Right atrium auricular region (tissue), 2 donors: Measurements from ENCODE around the gene FAM13A. TPM values are rescaled to one million over a fixed set of nuclear protein-coding genes. Genes with fewer than 3 reads are reported as not detected.
"Not testable (repeated sequence)": the region's sequence is repeated elsewhere in the genome, so short reads cannot be mapped to it uniquely, and the experiment has no call there.

Experiments
- DNase-seq: peaks from one replicate; pipeline ENCODE4 v3.0.0-alpha.2; 2019; ENCODE audit warnings: low spot score
- H3K27ac ChIP-seq, 2 donors: fragments of 200-600 bp; sonication (generic); 1 replicate in 1 of 2; 2 replicates in 1 of 2; pipeline ENCODE4 v1.5.1; 2016 to 2019
- H3K27me3 ChIP-seq, 2 donors: fragments of 200-600 bp; sonication (generic); one replicate each; pipeline versions ENCODE4 v1.5.1 to v1.6.0; 2017 to 2019
- H3K36me3 ChIP-seq: fragments of 200-600 bp; sonication (generic); one replicate; pipeline ENCODE4 v1.5.1; 2016
- H3K4me1 ChIP-seq, 2 donors: fragments of 200-600 bp; sonication (generic); one replicate each; pipeline versions ENCODE4 v1.5.1 to v1.6.0; 2017 to 2019
- H3K4me3 ChIP-seq, 2 donors: fragments of 200-600 bp; sonication (generic); 1 replicate in 1 of 2; 2 replicates in 1 of 2; pipeline ENCODE4 v1.5.1; 2017 to 2019; ENCODE audit warnings: mild to moderate bottlenecking in 1 of 2, moderate library complexity in 1 of 2
- H3K9me3 ChIP-seq, 2 donors: fragments of 200-600 bp; sonication (generic); one replicate each; pipeline ENCODE4 v1.5.1; 2019
- CTCF ChIP-seq, 2 donors: fragments of 200-600 bp; sonication (generic); IDR thresholded peaks; one replicate each; pipeline ENCODE4 v1.5.1; 2019; ENCODE audit warnings: antibody characterized with exemption in 2 of 2
- total RNA-seq, 2 donors: library from RNA; depleted of rRNA; stranded (reverse); fragments of >200 nt; gene quantifications; one replicate each; pipeline ENCODE4 v1.1.0, GENCODE V29; 2016

Gene FAM13A
- total RNA-seq, 2 donors from 2014 or later, result 8.1 to 13.6 TPM

GRCh38 chr4:89069481-89069880, 12.5 kb upstream of the FAM13A start:
- no peak for DNase-seq
- H3K4me3 ChIP-seq, result no peak overlapping the region
- no peak overlapping the region for H3K27ac ChIP-seq
- H3K4me1 ChIP-seq, result no peaks in the 10 kb centered on the region
- TF ChIP-seq CTCF (IDR thresholded peaks at IDR 0.05), result no peak
- H3K9me3 ChIP-seq, result no peaks in the 10 kb centered on the region
- H3K27me3 ChIP-seq, result no peaks in the 10 kb centered on the region
- H3K36me3 ChIP-seq, result no peaks in the 10 kb centered on the region

GRCh38 chr4:89067417-89067816, 10.4 kb upstream of the FAM13A start:
- no peaks in the 10 kb centered on the region for H3K27me3 ChIP-seq
- no peak overlapping the region for H3K27ac ChIP-seq
- H3K4me1 ChIP-seq, result no peaks in the 10 kb centered on the region
- H3K9me3 ChIP-seq, result no peaks in the 10 kb centered on the region
- H3K4me3 ChIP-seq, result no peak overlapping the region
- H3K36me3 ChIP-seq, result no peaks in the 10 kb centered on the region
- no peak for TF ChIP-seq CTCF (IDR thresholded peaks at IDR 0.05)
- DNase-seq, result no peak

GRCh38 chr4:89064848-89065247, 7.9 kb upstream of the FAM13A start:
- Histone ChIP-seq H3K4me3 (no peak overlapping the region), H3K9me3 (no peaks in the 10 kb centered on the region), H3K36me3 (no peaks in the 10 kb centered on the region), H3K27ac (no peak overlapping the region), H3K4me1 (no peaks in the 10 kb centered on the region), H3K27me3 (no peaks in the 10 kb centered on the region)
- no peak for DNase-seq
- TF ChIP-seq CTCF (IDR thresholded peaks at IDR 0.05), result no peak

GRCh38 chr4:89057844-89058243, 859 bp upstream of the FAM13A start:
- Histone ChIP-seq H3K27ac (peak overlapping the region in 1 of 2 donors; percentile 60), H3K4me1 (peaks cover 0 to 20% of the 10 kb centered on the region in 2 donors)
- H3K4me3 ChIP-seq, H3K9me3 ChIP-seq, H3K27me3 ChIP-seq, DNase-seq, H3K36me3 ChIP-seq: not testable (repeated sequence)

- no peak for DNase-seq
- Histone ChIP-seq H3K4me1 (peaks cover 0 to 20% of the 10 kb centered on the region in 2 donors), H3K27ac (peak overlapping the region; percentile 60 to 61), H3K4me3 (peak overlapping the region; percentile 39 to 50), H3K36me3 (no peaks in the 10 kb centered on the region), H3K9me3 (no peaks in the 10 kb centered on the region), H3K27me3 (no peaks in the 10 kb centered on the region)
- no peak for TF ChIP-seq CTCF (IDR thresholded peaks at IDR 0.05)
These were observed 563 bp downstream of the FAM13A start for GRCh38 chr4:89056292-89056952.

- Histone ChIP-seq H3K4me1 (peaks cover 0 to 20% of the 10 kb centered on the region in 2 donors), H3K4me3 (peak overlapping the region in 1 of 2 donors; percentile 39), H3K27me3 (no peaks in the 10 kb centered on the region), H3K27ac (no peak overlapping the region), H3K36me3 (no peaks in the 10 kb centered on the region), H3K9me3 (no peaks in the 10 kb centered on the region)
- DNase-seq, result no peak
- no peak for TF ChIP-seq CTCF (IDR thresholded peaks at IDR 0.05)
These were observed 1.6 kb downstream of the FAM13A start for GRCh38 chr4:89055157-89056080.
